GM21576 (cell line): Measurements from ENCODE around the gene GRAMD2A.
"Not testable (repeated sequence)": the region's sequence is repeated elsewhere in the genome, so short reads cannot be mapped to it uniquely, and the experiment has no call there.

Source experiments
- ATAC-seq: cut with Tn5 transposase; IDR thresholded peaks from one replicate; pipeline ENCODE4 v1.9.1; 2021; ENCODE audit warnings: mild to moderate bottlenecking, moderate library complexity; ENCODE audit not compliant: unreplicated experiment

The GRAMD2A gene

DNA sequence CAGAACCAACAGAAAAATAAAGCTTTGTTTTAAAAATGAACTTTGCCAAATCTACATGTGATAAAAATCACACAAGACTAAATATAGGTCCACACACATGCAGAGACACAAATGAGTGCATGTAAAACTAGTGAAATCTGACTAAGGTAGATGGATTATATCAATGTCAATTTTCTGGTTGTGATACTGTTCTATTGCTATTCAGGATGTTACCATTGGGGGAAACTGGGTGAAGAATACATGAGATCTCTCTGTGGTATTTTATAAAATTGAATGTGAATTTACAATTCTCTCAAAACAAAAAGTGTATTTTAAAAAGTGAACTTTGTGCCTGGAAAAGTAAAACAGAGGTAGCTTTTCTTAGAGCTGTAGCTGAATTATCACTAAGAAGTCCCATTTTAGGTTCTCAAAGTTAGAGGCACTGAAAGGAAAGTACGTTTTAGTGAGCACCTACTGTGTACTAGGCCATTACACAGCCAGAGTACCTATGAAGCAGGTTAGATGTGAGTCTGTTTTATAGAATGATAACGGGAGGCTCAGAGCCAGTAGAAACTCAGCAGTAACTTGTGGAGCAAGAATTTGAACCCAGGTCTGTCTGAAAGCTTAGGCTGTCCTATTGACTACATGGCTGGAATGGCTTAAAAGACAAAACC, 8.2 kb downstream of the GRAMD2A start:
- no peak for ATAC-seq

- no peak for ATAC-seq
Observed at GRCh38 chr15:72184165-72184811, 13.3 kb downstream of the GRAMD2A start.

DNA sequence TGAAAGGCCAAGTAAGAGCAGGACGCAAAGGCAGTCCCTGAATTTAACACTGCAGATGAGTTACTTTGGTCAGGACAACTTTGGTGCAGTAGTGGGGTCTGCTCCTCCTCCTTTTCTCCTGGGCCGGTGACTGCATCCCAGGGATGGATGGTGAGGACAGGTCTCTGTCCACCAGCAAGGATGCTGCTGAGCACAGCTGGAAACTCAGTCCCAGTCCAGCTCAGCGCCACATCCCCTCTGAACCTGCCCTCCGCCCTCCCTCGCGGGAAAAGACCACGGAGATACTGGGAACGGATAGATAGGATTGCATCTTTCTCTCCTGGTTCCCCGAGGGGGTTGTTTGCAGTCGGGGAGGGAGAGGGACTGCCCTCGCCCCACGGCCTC, 13.8 kb downstream of the GRAMD2A start:
- ATAC-seq = no peak

- no peak for ATAC-seq
Observed at GRCh38 chr15:72182673-72183072, 14.9 kb downstream of the GRAMD2A start.

GRCh38 chr15:72182244-72182643, 15.3 kb downstream of the GRAMD2A start:
- no peak for ATAC-seq

DNA sequence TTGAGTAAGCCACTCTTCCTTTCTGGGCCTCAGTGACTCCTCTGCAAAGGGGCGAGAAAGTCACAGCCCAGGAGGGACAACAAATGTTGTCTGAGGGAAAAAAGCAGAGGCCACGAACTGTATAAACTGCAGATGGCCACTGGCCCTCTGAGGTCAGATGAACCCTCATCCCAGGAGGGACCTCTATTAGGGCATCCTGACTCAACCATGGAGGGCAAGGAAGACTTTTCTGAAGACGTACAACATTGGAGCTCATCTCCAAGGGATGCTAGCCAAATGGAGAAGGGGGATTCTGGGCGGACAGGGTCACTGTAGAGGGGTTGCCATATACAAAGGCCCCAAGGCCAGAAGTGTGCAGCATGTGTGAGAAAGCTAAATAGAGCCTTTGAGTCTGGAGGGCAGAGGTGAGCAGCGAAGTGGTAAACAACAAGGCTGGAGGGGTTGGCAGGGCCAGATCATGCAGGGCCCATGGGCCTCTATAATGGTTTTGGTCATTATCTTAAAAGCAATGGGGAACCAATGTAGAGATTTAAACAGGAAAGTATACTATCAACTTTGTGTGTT, 16.7 kb downstream of the GRAMD2A start:
- no peak for ATAC-seq

DNA sequence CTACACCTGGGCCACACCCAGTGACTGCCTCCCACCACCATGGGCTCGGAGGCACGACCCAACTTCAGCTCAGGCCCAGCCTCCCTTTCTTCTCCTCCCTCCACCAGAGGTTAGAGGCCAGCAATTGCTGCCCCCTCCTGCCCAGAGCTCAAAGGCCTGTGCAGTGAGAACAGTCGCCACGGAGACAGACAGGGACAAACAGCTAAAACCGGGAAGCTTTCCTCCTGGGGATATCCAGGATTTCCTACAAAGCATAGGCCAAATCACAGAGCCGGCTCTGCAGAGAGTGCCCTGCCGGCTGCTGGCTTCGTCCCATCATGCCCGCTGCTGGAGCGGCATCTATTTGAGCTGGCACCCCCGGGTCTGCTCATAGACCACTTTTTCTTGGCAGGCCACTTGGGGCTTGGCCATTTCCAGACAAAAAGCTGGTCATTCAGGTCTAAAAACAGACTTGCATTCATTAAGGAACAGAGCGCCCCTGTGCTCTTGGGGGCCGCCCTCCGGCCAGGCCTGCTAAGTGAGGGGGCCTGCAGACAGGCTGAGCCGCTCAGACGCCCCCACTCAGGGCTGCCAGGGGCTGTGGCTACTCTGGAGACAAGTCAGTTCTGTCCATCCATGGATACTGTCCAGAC, 17.5 kb downstream of the GRAMD2A start:
- no peak for ATAC-seq

- ATAC-seq = no peak
Observed at GRCh38 chr15:72178976-72179585, 18.5 kb downstream of the GRAMD2A start.

DNA sequence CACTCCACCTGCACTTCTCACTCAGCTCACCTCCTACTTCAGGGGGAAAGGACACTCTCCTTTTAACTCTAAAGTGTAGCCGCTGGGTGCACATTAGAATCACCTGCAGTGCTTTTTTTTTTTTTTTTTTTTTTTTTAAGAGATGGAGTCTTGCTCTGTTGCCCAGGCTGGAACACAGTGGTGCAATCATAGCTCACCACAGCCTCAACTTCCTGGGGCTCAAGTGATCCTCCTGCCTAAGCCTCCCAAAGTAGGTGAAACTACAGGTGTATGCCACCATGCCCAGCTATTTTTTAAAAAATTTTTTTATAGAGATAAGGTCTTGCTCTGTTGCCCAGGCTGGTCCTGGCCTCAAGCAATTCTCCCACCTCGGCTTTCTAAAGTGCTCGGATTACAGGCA, 20.8 kb downstream of the GRAMD2A start:
- ATAC-seq = no peak

DNA sequence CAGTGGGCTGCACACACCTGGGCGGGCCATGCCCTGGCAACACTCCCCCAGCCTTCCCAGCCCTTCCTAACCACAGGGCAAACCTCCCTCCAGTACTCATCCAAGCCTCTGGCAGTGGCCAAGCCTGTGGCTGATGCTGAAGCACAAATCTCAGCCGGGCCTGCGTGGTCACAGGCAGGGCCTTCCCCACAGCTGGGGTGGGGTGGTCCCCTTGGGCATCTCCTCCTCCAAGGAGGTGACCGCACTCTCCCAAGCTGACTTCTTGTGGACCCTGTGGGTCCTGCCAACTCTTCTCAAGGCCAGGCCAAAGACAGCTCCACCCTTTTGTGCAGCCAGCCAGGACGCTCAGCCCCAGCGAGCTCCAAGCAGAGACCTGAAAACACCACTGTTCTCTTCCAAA, 21.4 kb downstream of the GRAMD2A start:
- no peak for ATAC-seq

DNA sequence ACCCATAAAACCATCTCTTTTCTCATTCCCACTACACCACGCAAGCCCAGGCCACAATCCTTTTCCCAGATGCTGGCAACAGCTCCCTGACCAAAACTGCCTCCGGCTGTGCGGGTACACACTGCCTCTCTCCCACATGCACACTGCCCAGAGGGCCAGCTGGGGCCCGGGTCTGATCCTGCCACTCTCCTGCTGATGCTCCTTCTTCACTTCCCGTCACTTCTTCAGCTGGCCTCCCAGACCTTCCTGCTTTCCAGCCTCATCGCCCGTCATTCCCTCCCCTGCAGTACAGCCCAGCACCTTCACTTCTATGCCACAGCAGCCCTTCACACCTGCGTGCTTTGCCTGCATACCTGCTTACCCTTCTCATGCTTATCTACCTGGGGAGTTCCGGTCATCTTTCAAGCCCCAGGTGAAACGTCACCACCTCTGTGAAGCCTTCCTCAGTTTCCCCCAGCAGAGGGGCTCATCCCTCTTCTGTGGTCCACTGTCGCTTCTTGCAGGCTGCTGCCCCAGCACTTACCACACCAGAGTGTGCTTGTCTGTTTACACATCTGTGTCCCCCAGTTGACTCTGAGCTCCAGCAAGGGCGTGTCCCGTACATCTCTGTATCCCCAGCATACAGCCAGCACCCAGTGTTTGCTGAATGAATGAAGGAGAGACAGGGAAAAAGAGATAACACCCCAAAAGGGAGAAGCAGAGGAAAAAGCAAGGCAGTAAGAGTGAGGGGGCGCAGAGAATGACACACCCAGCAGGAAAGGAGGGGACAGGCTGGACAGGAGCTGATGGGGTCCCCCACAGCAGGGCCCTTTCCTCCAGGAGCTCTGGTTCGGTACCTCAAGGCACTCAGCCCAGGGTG, 22.2 kb downstream of the GRAMD2A start:
- no peak for ATAC-seq

DNA sequence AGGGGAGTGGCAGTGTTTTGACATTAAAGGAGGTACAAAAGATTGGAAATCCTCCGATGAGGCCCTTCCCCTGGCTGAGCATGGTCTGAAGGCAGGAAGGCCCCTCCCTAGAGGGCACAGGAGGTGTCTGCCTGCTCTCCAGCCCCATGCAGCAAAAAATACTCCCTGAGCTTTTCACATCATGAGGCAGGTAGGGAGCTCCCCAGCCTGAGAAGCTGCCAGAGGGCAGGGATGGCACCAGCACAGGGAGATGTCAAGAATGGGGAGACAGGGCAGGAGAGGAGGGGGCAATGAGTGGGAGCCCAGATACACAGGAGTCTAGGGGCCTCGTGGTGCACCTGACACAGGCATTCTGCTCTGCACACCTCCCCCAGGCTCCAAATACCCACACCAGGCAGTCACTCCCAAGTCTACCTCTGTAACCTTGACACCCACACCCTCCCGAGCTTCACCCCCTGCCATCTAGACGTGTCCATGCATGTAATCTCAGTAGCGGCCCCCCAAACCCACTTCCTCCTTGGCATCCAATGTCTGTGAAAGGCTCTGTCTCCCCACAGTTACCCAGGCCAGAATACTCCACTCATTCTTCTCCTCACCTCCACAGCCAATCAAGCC, 22.9 kb downstream of the GRAMD2A start:
- ATAC-seq = no peak

DNA sequence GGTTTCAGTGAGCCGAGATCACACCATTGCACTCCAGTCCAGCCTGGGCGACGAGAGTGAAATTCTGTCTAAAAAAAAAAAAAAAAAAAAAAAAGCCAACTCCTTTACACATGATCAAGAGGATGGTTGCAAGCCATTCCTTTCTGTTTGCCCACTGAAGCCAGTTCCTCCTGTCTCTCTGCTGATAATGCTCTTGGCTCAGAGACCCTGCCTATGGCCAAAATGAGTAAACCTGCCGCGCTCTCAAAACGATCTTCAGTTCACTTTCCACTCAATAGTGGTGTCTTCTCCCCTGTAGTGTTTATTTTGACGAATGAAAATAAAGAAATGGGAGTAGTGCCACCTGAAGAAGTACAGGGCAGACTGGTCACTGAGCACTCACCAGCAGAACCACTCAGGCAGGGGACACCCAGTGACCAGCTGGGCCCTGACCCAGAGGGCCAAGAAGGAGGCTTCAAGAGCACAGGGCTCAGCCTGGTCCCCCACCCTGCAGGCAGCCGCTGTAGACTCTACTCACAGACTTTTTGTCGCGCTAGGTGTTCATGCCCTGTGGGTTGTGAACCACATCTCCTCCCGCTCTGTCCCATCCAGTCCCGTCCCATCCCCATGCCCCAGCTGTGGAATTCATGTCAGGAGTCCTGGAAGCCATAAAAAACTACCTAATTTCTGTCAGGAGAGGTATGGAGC, 23.6 kb downstream of the GRAMD2A start:
- no peak for ATAC-seq

GRCh38 chr15:72173401-72173800, 24.2 kb downstream of the GRAMD2A start:
- no peak for ATAC-seq

- ATAC-seq = no peak
Observed at GRCh38 chr15:72172796-72173195, 24.8 kb downstream of the GRAMD2A start.

GRCh38 chr15:72171978-72172377, 25.6 kb downstream of the GRAMD2A start:
- not testable (repeated sequence) for ATAC-seq

GRCh38 chr15:72170691-72171090, 26.9 kb downstream of the GRAMD2A start:
- no peak for ATAC-seq

DNA sequence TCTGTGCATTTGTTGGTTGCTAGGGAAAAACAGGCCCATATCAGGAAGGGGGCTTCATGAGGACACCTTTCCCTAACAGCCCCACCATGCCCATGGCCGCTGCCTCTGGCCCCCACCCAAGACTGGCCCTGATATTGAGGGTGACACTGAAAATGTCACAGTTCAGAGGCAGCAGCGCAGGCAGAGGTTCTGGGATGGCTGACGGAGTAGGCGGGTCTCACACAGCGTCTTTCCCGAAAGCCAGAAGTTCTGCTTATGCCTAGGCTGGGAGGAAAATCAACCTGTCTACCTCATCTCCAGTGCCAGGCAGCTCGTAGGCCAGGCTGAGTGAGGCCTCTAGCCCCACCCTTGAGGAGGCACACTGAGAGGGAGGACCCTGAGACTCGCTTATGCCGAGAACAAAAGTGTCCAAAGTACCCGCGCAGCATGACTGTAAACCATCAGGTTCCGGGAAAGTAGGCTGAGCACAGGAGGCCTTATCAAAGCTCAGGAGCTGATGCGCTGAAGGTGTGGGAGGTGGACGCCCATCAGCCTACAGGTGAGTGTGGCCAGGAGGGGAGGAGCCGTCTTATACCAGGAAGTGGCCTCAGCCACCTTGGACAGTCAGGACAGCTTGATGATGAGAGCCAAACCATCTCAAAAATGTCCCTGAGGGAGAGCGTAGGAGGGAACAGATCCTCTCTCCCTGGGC, 27.5 kb downstream of the GRAMD2A start:
- no peak for ATAC-seq
